NCI-H2171 treated with DMSO at 0.1 percent for 48 hours (cell line): Measurements from ENCODE around the gene COMTD1.

Source experiments
- DNase-seq: peaks from one replicate; lab custom pipeline; 2025; lab: John Stamatoyannopoulos, UW

The COMTD1 gene

GRCh38 chr10:75235375-75236177, at the start of gene COMTD1:
Gene COMTD1, minus strand, starts transcription at chr10:75235957. Its CDS starts 29 bp downstream, at chr10:75235928.
- peak; percentile 87 for DNase-seq

DNA sequence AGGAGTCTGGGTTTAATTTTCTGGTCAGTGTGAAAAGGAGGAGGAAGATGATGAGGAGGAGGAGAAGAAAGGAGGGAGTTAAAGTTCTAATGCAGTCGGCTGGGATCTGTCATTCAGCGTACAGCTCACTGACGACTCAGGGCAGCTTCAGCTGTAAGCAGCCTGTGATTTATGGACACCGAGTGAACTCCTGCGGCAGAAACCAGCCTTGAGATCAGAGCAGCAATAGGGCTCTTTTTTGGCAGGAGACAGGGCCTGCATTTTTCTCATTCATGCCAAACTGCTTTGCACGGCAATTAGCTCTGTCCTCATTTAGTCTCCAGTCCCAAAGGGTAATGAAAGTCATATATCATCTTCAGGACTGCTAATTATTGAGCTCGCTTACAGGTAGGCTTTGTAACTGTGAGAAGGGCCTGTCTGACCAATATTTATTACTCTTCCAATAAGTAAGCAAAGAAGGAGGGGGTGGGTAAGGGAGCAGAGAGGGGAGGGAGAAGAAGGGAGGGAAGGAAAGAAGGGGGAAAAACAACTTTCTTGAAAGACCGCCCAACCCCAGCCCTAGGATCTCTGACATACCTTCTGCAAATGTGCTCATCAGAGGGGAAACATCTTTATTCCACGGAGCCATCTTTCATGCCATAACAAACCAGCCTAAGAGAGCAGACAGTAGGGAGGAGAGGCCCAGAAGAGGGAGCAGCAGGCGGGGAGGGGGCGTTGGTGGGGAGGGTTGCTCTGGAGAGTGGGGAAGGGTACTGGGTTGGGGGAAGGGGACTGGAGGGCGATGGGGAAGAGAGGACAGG, 48.1 kb upstream of the COMTD1 start:
- DNase-seq, result peak; percentile 9

GRCh38 chr10:75283078-75283670, 47.4 kb upstream of the COMTD1 start:
- no peak for DNase-seq

DNA sequence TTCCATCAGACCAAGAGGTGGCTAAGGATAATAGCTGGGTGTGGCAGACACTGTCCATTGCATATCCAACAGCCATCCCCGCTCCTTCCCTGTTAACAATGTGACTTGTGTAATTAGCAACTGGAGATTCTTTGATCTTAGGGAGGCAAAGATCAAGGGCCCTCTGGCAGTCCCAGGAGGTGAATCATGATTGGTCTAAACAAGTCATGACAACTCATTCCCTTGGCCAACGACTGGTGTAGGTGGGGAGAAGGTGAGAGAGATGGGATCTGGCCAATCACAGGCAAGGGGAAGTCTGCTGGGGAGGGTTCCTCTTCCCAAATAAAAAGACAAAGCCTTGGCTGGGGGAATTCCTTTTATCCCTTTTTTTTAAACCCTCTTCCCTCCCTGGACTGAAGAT, 46.2 kb upstream of the COMTD1 start:
- no peak for DNase-seq

GRCh38 chr10:75280236-75280635, 44.5 kb upstream of the COMTD1 start:
- DNase-seq, result no peak

- peak; percentile 3 for DNase-seq
These were observed 40.5 kb upstream of the COMTD1 start for GRCh38 chr10:75276069-75276872.

- no peak for DNase-seq
These were observed 37.1 kb upstream of the COMTD1 start for GRCh38 chr10:75272896-75273295.

DNA sequence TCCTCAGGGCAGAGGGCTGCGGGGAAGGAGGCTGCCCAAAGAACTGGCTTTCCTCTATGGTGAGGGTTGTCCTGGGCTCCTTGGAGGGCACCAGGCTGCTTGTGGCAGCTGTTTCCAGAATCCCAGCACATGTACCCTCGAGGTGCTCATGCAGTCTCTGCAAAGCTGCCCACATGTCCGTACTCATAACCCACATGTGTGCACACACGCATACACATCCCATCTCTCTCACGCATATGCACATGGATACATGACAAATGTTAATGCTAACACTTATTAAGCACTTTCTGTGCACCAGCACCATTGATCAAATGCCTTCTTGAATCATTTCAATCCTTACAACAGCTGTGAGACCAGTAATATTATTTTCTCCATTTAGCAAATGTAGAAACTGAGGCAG, 36.3 kb upstream of the COMTD1 start:
- no peak for DNase-seq

- DNase-seq, result no peak
These were observed 33.8 kb upstream of the COMTD1 start for GRCh38 chr10:75269605-75270004.

GRCh38 chr10:75266945-75267344, 31.2 kb upstream of the COMTD1 start:
- DNase-seq, result no peak

DNA sequence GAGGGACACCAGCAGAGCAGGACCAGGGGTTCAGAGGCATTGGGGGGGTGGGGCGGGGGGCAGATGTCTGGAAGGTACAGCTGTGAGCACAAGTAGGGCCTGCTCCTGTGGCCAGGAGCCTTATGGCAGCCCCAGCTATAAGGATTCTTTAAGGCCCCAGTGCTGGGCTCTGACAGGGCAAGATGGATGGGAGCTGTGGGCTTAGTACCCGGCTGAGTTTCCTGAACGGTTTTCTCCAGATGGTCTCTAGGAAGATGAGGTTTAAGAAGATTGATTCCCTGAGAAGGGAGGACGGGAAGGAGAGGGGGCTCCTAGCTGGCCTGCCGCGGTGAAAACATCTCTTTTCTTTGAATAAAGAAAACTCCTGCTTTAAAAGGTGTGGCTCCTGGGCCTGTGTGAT, 30.1 kb upstream of the COMTD1 start:
- no peak for DNase-seq

DNA sequence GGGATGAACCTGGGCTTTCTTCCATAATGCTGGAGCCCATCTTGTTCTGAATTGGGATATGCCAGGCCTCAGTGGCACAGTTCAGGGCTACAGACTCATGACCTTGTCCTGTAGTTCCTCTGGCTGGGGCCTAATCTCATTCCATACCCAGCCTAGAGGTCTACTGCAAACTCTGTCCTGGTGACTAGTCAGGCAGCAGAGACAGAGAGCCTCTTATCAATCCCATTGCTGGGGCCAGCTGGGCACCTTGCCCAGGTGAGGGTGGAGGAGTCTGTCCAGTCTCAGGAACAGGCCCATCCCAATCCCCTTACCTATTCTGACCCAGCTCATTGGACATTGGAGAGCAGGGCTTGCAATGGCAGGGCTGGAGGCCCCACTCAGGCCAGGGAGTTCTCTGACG, 28.0 kb upstream of the COMTD1 start:
- no peak for DNase-seq

- peak; percentile 42 for DNase-seq
These were observed 26.3 kb upstream of the COMTD1 start for GRCh38 chr10:75261813-75262705.

- no peak for DNase-seq
These were observed 25.2 kb upstream of the COMTD1 start for GRCh38 chr10:75260990-75261389.

- no peak for DNase-seq
These were observed 19.0 kb upstream of the COMTD1 start for GRCh38 chr10:75254739-75255138.

GRCh38 chr10:75253281-75254220, 17.8 kb upstream of the COMTD1 start:
- no peak for DNase-seq

DNA sequence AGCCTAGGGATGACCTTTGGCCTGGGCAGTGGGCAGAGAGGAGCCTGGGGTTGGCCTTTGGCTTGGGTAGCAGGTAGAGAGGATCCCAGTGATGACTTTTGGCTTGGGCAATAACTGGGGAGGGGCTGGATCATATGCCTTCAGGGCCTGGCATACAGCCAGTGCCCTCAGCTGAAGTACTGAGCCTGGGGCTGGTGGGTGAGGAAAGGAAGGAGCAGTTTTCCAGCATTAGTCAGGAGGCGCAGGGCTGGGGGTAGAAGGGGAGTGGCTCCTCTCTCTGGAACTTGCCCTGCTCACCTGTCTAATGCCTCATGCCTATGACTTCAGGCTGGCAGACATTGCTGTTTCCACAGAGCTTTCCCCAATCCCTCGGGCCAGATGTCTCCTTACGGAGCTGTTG, 15.2 kb upstream of the COMTD1 start:
- DNase-seq, result no peak

DNA sequence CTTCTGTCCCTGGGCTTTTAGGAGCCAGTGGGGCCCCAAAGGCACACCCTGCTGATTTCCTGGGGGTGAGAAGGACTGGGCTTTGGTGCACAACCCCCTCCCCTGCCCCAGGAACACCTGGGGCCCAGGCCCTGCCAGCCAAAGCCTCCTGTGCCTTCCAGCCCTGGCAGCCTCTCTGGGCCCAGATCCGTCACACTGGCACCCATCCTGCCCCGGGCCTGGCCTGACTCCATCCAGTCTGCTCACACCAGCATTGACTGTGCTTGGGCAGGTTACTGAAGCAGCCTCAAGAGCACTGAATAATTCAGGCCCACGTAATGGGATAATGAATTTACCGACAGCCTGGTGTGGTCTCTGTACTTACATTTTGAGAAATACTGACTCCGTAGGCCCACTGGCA, 12.0 kb upstream of the COMTD1 start:
- DNase-seq, result no peak

GRCh38 chr10:75246506-75246905, 10.7 kb upstream of the COMTD1 start:
- no peak for DNase-seq
